Osteocyte (in vitro differentiated cells): ENCODE data around the gene TIE1. TPM values are rescaled to one million over a fixed set of nuclear protein-coding genes. Genes with fewer than 3 reads are reported as not detected.

ENCODE experiments used
- DNase-seq: peaks from one replicate; pipeline ENCODE4 v3.0.0; 2021; ENCODE audit warnings: mixed read lengths; ENCODE audit not compliant: unreplicated experiment; ENCODE audit errors: extremely low spot score
- H3K27ac Mint-ChIP-seq: one replicate; pipeline ENCODE4 v1.8.0; 2021; ENCODE audit warnings: mild to moderate bottlenecking, mixed read lengths; ENCODE audit not compliant: unreplicated experiment
- H3K27me3 Mint-ChIP-seq: one replicate; pipeline ENCODE4 v1.8.0; 2021; ENCODE audit warnings: mixed read lengths; ENCODE audit not compliant: unreplicated experiment
- H3K36me3 Mint-ChIP-seq: one replicate; pipeline ENCODE4 v1.8.0; 2021; ENCODE audit warnings: mixed read lengths; ENCODE audit not compliant: unreplicated experiment
- H3K4me1 Mint-ChIP-seq: one replicate; pipeline ENCODE4 v1.8.0; 2021; ENCODE audit warnings: mixed read lengths; ENCODE audit not compliant: unreplicated experiment
- H3K4me3 Mint-ChIP-seq: one replicate; pipeline ENCODE4 v1.8.0; 2021; ENCODE audit warnings: mild to moderate bottlenecking, moderate library complexity, mixed read lengths; ENCODE audit not compliant: unreplicated experiment
- H3K9me3 Mint-ChIP-seq: one replicate; pipeline ENCODE4 v1.8.0; 2021; ENCODE audit warnings: mixed read lengths; ENCODE audit not compliant: unreplicated experiment
- CTCF ChIP-seq: fragments of 200-600 bp; sonication (generic); IDR thresholded peaks from 2 replicates; pipeline ENCODE4 v1.5.0; 2021; ENCODE audit warnings: antibody characterized with exemption, mild to moderate bottlenecking, moderate library complexity
- total RNA-seq: library from RNA; stranded (reverse); gene quantifications from 2 replicates; pipeline ENCODE4 v1.2.1, GENCODE V29; 2021

The TIE1 gene
- total RNA-seq, 1 donor from 2014 or later, result not detected

DNA sequence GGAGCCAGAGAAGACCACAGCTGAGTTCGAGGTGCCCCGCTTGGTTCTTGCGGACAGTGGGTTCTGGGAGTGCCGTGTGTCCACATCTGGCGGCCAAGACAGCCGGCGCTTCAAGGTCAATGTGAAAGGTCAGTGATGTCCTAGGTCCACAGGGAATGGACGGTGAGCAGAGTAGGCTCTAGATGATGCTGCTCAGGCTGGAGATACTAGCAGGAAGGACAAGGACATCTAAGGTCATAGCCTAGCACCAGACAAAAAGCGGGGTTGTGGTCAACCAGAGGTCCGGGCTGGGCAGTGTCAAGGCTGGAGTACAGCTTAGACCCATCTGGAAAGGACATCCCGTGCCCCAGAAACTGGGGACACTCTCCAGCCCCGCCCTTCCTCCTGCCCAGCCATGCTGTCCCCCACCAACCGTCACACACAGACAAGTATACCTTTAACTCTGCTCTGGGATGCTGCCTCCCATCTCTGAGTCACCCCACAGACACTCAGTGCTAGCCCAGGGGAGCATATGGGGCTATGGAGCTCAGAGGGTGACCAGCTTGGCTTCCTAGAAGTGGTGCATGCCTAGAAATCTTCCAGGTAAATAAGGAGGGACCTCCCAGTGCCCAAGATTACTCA lies 8.7 kb downstream of the TIE1 start:
- no peaks in the 10 kb centered on the region for H3K9me3 Mint-ChIP-seq
- H3K4me1 Mint-ChIP-seq, result no peaks in the 10 kb centered on the region
- no peaks in the 10 kb centered on the region for H3K36me3 Mint-ChIP-seq
- H3K27me3 Mint-ChIP-seq, result no peaks in the 10 kb centered on the region
- no peak overlapping the region for H3K27ac Mint-ChIP-seq
- DNase-seq, result no peak
- no peak overlapping the region for H3K4me3 Mint-ChIP-seq
- TF ChIP-seq CTCF, result no peak

DNA sequence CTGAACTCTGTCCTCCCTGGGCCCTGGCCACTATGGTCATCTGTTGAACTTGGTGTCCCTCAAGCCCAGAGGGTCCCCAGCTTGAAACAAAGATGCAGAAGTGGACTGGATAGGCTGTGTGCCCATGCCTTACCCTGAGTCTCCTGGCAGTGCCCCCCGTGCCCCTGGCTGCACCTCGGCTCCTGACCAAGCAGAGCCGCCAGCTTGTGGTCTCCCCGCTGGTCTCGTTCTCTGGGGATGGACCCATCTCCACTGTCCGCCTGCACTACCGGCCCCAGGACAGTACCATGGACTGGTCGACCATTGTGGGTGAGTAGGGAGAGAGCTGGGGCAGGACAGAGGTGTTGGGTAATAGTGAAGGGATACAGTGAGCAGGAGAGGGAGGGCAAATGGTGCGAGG lies 10.7 kb downstream of the TIE1 start:
- Mint-ChIP-seq H3K9me3 (no peaks in the 10 kb centered on the region), H3K4me1 (no peaks in the 10 kb centered on the region), H3K4me3 (no peak overlapping the region), H3K27ac (no peak overlapping the region), H3K36me3 (no peaks in the 10 kb centered on the region), H3K27me3 (no peaks in the 10 kb centered on the region)
- no peak for TF ChIP-seq CTCF
- DNase-seq, result no peak

DNA sequence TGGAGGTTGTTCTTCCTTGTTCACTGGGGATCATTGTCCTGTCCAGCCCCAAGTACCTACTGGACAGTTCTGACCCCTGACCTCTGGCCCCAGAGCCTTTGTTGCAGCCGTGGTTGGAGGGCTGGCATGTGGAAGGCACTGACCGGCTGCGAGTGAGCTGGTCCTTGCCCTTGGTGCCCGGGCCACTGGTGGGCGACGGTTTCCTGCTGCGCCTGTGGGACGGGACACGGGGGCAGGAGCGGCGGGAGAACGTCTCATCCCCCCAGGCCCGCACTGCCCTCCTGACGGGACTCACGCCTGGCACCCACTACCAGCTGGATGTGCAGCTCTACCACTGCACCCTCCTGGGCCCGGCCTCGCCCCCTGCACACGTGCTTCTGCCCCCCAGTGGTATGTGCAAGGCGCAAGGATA lies 11.4 kb downstream of the TIE1 start:
- no peak for TF ChIP-seq CTCF
- H3K36me3 Mint-ChIP-seq, result no peaks in the 10 kb centered on the region
- no peaks in the 10 kb centered on the region for H3K9me3 Mint-ChIP-seq
- no peak overlapping the region for H3K27ac Mint-ChIP-seq
- no peak for DNase-seq
- H3K4me3 Mint-ChIP-seq, result no peak overlapping the region
- H3K27me3 Mint-ChIP-seq, result no peaks in the 10 kb centered on the region
- no peaks in the 10 kb centered on the region for H3K4me1 Mint-ChIP-seq

- H3K4me1 Mint-ChIP-seq, result no peaks in the 10 kb centered on the region
- H3K4me3 Mint-ChIP-seq, result no peak overlapping the region
- TF ChIP-seq CTCF, result no peak
- H3K27ac Mint-ChIP-seq, result no peak overlapping the region
- DNase-seq, result no peak
- no peaks in the 10 kb centered on the region for H3K9me3 Mint-ChIP-seq
- no peaks in the 10 kb centered on the region for H3K36me3 Mint-ChIP-seq
- no peaks in the 10 kb centered on the region for H3K27me3 Mint-ChIP-seq
Observed at GRCh38 chr1:43312663-43313515, 12.1 kb downstream of the TIE1 start.

DNA sequence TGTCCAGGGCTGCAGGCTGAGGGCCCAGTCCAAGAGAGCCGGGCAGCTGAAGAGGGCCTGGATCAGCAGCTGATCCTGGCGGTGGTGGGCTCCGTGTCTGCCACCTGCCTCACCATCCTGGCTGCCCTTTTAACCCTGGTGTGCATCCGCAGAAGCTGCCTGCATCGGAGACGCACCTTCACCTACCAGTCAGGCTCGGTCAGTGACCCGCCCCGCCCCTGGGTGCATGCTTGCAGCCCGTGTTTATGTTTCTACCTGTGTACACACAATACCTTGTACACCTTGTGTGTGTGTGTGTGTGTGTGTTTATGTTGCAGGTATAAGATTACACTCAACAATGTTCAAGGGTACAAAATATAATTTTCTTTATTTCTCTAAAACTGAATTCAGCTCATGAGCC lies 13.0 kb downstream of the TIE1 start:
- Mint-ChIP-seq H3K27ac (no peak overlapping the region), H3K4me1 (no peaks in the 10 kb centered on the region), H3K36me3 (no peaks in the 10 kb centered on the region), H3K4me3 (no peak overlapping the region), H3K9me3 (no peaks in the 10 kb centered on the region), H3K27me3 (no peaks in the 10 kb centered on the region)
- no peak for DNase-seq
- TF ChIP-seq CTCF, result no peak
